ENCODE measurements around the gene VAPB. TPM values are rescaled to one million over a fixed set of nuclear protein-coding genes. Genes with fewer than 3 reads are reported as not detected.

VAPB gene
- total RNA-seq, 1 donor from 2014 or later = 74.5 TPM

GRCh38 chr20:58449681-58450221 lies 60.7 kb downstream of the VAPB start:
- DNase-seq (no peak), ATAC-seq (no peak)
- intact Hi-C loops (cut with micrococcal nuclease) = loop anchor here (10.0 kb wide), 1 partner anchor 215 kb away; no protein-coding TSS in a partner anchor

- DNase-seq (no peak), ATAC-seq (no peak)
- intact Hi-C loops (cut with micrococcal nuclease) = no loop called here
Observed at GRCh38 chr20:58450254-58450653, 61.2 kb downstream of the VAPB start.

GRCh38 chr20:58452667-58453255 lies 63.7 kb downstream of the VAPB start:
- DNase-seq (no peak), ATAC-seq (no peak)
- intact Hi-C loops (cut with micrococcal nuclease) = no loop called here

GRCh38 chr20:58453391-58453790 lies 64.4 kb downstream of the VAPB start:
- intact Hi-C loops (cut with micrococcal nuclease) = no loop called here

GRCh38 chr20:58454460-58454859 lies 65.4 kb downstream of the VAPB start:
- no peak for DNase-seq
- no peak for ATAC-seq
- intact Hi-C loops (cut with micrococcal nuclease) = no loop called here

More at GRCh38 chr20:58453391-58453790, 64.4 kb downstream of the VAPB start:
- DNase-seq (no peak), ATAC-seq (peak; percentile 62)

- ATAC-seq = peak; percentile 53
- intact Hi-C loops (cut with micrococcal nuclease) = no loop called here
- DNase-seq = no peak
Observed at GRCh38 chr20:58457083-58457695, 68.2 kb downstream of the VAPB start.

GRCh38 chr20:58458342-58459057 lies 69.5 kb downstream of the VAPB start:
- intact Hi-C loops (cut with micrococcal nuclease) = no loop called here
- DNase-seq (no peak), ATAC-seq (no peak)

GRCh38 chr20:58459058-58459750 lies 70.2 kb downstream of the VAPB start:
- ATAC-seq = no peak
- intact Hi-C loops (cut with micrococcal nuclease) = no loop called here

GRCh38 chr20:58461104-58461503 lies 72.1 kb downstream of the VAPB start:
- no peak for DNase-seq
- ATAC-seq = no peak
- intact Hi-C loops (cut with micrococcal nuclease) = no loop called here

More at GRCh38 chr20:58459058-58459750, 70.2 kb downstream of the VAPB start:
- DNase-seq = no peak

GRCh38 chr20:58461899-58462298 lies 72.9 kb downstream of the VAPB start:
- intact Hi-C loops (cut with micrococcal nuclease) = no loop called here
- ATAC-seq (no peak), DNase-seq (no peak)

- DNase-seq = no peak
- intact Hi-C loops (cut with micrococcal nuclease) = no loop called here
- ATAC-seq = no peak
Observed at GRCh38 chr20:58463256-58463655, 74.2 kb downstream of the VAPB start.

- ATAC-seq (no peak), DNase-seq (no peak)
- intact Hi-C loops (cut with micrococcal nuclease) = no loop called here
Observed at GRCh38 chr20:58464838-58465237, 75.8 kb downstream of the VAPB start.

- DNase-seq (no peak), ATAC-seq (no peak)
- intact Hi-C loops (cut with micrococcal nuclease) = no loop called here
Observed at GRCh38 chr20:58466095-58466708, 77.2 kb downstream of the VAPB start.

- ATAC-seq = no peak
- DNase-seq = no peak
- intact Hi-C loops (cut with micrococcal nuclease) = no loop called here
Observed at GRCh38 chr20:58466729-58467571, 77.9 kb downstream of the VAPB start.

GRCh38 chr20:58467572-58468527 lies 78.8 kb downstream of the VAPB start:
- ATAC-seq (no peak), DNase-seq (no peak)
- intact Hi-C loops (cut with micrococcal nuclease) = no loop called here

GRCh38 chr20:58469616-58470015 lies 80.6 kb downstream of the VAPB start:
- intact Hi-C loops (cut with micrococcal nuclease) = no loop called here
- ATAC-seq = no peak
- no peak for DNase-seq

Measured in left ventricle myocardium superior (tissue), 1 donor.